ENCODE measurements around the gene HSPA12A. TPM values are rescaled to one million over a fixed set of nuclear protein-coding genes. Genes with fewer than 3 reads are reported as not detected.

Gene HSPA12A
- polyA plus RNA-seq, 2 of the 4 experiments (the other 2 are of a cell fraction): 16.9 to 17.0 TPM

DNA sequence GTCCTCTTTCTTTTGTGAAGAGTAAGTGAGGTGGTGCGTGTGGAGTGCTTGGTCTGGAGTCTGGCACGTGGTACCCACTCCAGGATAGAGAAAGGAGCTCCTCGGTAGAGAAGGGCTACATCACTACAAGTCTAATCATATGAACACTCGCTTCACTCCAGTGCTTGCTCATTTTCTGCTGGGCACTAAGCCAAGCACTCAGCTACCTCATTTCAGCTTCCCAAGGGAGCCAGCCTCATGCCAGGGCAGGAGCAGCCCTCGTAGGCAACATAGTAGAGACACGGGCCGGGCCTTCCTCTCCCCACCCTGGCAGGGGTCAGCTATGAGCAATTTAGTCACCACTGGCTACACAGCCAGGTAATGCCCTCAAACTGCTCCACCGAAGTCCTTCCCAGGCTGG lies 11.4 kb upstream of the HSPA12A start:
- no peak for FAIRE-seq
- Histone ChIP-seq H3K4me3 (no peak overlapping the region), H3K4me2 (peak overlapping the region; percentile 28; the same call in 2 of the 3 replicates), H3K9me3 (0 out of 3 replicates have a peak, but pooled peaks cover under 1% of the 10 kb centered on the region), H3K27ac (peak overlapping the region in 1 of 2 experiments; percentile 68; a peak in 3 of 6 replicates), H3K4me1 (peaks cover 20% of the 10 kb centered on the region)
- TF ChIP-seq, protein P1, sequence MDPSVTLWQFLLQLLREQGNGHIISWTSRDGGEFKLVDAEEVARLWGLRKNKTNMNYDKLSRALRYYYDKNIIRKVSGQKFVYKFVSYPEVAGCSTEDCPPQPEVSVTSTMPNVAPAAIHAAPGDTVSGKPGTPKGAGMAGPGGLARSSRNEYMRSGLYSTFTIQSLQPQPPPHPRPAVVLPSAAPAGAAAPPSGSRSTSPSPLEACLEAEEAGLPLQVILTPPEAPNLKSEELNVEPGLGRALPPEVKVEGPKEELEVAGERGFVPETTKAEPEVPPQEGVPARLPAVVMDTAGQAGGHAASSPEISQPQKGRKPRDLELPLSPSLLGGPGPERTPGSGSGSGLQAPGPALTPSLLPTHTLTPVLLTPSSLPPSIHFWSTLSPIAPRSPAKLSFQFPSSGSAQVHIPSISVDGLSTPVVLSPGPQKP (IDR thresholded peaks at IDR 0.05; ENCODE audit: low read depth, low read length): no peak
- TF ChIP-seq MAZ (IDR thresholded peaks at IDR 0.05; ENCODE audit: borderline replicate concordance, low read depth, low read length) (no peak), RCOR1 (IDR thresholded peaks at IDR 0.05; ENCODE audit: low read depth, low read length) (no peak), RAD21 (conservative IDR thresholded peaks at IDR 0.05 in 1 of 2, IDR thresholded peaks at IDR 0.05 in 1 of 2) (no peak), CBX8 (IDR thresholded peaks at IDR 0.05) (no peak), POLR2AphosphoS2 (conservative IDR thresholded peaks at IDR 0.05; ENCODE audit: low read length) (no peak), MYC (IDR thresholded peaks at IDR 0.05; ENCODE audit: borderline replicate concordance, low read length) (no peak), CHD4 (IDR thresholded peaks at IDR 0.05; ENCODE audit: borderline replicate concordance) (no peak)
- TF ChIP-seq, protein P2, sequence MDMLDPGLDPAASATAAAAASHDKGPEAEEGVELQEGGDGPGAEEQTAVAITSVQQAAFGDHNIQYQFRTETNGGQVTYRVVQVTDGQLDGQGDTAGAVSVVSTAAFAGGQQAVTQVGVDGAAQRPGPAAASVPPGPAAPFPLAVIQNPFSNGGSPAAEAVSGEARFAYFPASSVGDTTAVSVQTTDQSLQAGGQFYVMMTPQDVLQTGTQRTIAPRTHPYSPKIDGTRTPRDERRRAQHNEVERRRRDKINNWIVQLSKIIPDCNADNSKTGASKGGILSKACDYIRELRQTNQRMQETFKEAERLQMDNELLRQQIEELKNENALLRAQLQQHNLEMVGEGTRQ (IDR thresholded peaks at IDR 0.05): no peak
- TF ChIP-seq, protein P3, sequence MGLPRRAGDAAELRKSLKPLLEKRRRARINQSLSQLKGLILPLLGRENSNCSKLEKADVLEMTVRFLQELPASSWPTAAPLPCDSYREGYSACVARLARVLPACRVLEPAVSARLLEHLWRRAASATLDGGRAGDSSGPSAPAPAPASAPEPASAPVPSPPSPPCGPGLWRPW (IDR thresholded peaks at IDR 0.05): no peak
- TF ChIP-seq, protein P4, sequence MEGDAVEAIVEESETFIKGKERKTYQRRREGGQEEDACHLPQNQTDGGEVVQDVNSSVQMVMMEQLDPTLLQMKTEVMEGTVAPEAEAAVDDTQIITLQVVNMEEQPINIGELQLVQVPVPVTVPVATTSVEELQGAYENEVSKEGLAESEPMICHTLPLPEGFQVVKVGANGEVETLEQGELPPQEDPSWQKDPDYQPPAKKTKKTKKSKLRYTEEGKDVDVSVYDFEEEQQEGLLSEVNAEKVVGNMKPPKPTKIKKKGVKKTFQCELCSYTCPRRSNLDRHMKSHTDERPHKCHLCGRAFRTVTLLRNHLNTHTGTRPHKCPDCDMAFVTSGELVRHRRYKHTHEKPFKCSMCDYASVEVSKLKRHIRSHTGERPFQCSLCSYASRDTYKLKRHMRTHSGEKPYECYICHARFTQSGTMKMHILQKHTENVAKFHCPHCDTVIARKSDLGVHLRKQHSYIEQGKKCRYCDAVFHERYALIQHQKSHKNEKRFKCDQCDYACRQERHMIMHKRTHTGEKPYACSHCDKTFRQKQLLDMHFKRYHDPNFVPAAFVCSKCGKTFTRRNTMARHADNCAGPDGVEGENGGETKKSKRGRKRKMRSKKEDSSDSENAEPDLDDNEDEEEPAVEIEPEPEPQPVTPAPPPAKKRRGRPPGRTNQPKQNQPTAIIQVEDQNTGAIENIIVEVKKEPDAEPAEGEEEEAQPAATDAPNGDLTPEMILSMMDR (IDR thresholded peaks at IDR 0.05): no peak
- ChIA-PET POLR2A (interaction anchor here (1.6 kb wide), 1 partner anchor 10 kb away, joined by 8 read pairs; no protein-coding TSS in a partner anchor), CTCF (interaction anchor here (0.7 to 1.6 kb wide), 6 partner anchors 10 to 72 kb away, joined by 3 to 5 read pairs (median 3); partner anchors contain the start of gene HSPA12A)
- ATAC-seq: peak in 1 of 2 experiments; percentile 44; a peak in 2 of 6 replicates
- DNase-seq (ENCODE audit: low read depth in 1 of 2, low spot score in 1 of 2): no peak
- 38% methylated on average over 8 of the region's 8 CpGs for WGBS (ENCODE audit: missing lambda C conversion rate)

DNA sequence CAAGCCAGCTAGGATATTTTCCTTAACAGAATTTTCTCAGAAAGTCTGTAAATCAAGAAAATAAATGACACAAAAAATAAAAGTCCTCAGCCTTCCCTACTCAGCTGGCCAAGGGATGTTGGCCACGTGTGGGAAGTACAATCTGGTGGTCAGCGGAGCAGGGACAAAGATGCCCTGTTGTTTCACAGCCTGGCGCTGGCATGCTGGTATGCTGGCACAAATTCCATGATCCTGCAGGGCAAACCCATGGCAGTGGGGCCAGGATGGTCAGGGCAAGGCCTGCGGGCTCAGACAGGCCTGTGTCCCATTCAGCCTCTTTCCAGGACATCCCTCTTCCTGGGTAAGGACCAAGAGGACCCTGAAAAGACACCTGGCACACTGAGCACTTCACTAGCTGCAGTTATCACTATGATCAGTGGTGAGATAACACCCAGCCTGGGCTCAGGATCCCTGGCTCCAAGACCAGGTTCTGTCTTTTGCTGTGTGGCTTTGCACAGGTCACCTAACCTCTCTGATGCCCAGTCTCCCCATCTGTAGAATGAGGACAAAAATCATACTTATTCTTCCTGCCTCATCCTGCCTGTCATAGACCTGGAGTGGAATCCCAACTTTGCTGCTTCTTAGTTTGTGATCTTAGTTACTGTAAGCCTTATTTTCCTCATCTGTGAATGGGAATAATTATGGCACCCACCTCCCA lies 10.8 kb upstream of the HSPA12A start:
- peak overlapping the region; percentile 30 to 68; a peak in 4 of 6 replicates for H3K27ac ChIP-seq
- no peak for FAIRE-seq
- 0 out of 3 replicates have a peak, but pooled peaks cover 3% of the 10 kb centered on the region for H3K9me3 ChIP-seq
- TF ChIP-seq EHF (CRISPR knock-in tag; IDR thresholded peaks at IDR 0.05) (no peak), EP300 (IDR thresholded peaks at IDR 0.05) (no peak), CHD4 (IDR thresholded peaks at IDR 0.05; ENCODE audit: borderline replicate concordance) (no peak), CBX2 (IDR thresholded peaks at IDR 0.05; ENCODE audit: borderline replicate concordance, low read depth) (no peak), POLR2AphosphoS2 (conservative IDR thresholded peaks at IDR 0.05; ENCODE audit: low read length) (no peak), JUNB (IDR thresholded peaks at IDR 0.05) (no peak), NFE2L2 (conservative IDR thresholded peaks at IDR 0.05; ENCODE audit: low read length) (no peak), ZFP36 (IDR thresholded peaks at IDR 0.05; ENCODE audit: borderline replicate concordance, partially characterized antibody) (peak; percentile 28)
- no peak for ATAC-seq
- POLR2A ChIA-PET: interaction anchor here (1.6 kb wide), 1 partner anchor 10 kb away, joined by 8 read pairs; no protein-coding TSS in a partner anchor
- CTCF ChIA-PET: interaction anchor here (0.7 to 1.6 kb wide), 7 partner anchors 8 to 71 kb away, joined by 3 to 5 read pairs (median 3); partner anchors contain the start of gene HSPA12A
- H3K4me3 ChIP-seq: no peak overlapping the region
- peak overlapping the region; percentile 37 for H3K4me2 ChIP-seq
- 58% methylated on average over 4 of the region's 4 CpGs for WGBS (ENCODE audit: missing lambda C conversion rate)
- no peak for DNase-seq (ENCODE audit: low read depth in 1 of 2, low spot score in 1 of 2)
- H3K4me1 ChIP-seq: peaks cover 26% of the 10 kb centered on the region
